Embryonic facial prominence (tissue), 1 donor: Measurements from ENCODE around the gene HIVEP3.

Experiments used
- DNase-seq: peaks from one replicate; pipeline ENCODE4 v3.0.0-alpha.2; 2016; ENCODE audit errors: extremely low spot score

Gene HIVEP3

DNA sequence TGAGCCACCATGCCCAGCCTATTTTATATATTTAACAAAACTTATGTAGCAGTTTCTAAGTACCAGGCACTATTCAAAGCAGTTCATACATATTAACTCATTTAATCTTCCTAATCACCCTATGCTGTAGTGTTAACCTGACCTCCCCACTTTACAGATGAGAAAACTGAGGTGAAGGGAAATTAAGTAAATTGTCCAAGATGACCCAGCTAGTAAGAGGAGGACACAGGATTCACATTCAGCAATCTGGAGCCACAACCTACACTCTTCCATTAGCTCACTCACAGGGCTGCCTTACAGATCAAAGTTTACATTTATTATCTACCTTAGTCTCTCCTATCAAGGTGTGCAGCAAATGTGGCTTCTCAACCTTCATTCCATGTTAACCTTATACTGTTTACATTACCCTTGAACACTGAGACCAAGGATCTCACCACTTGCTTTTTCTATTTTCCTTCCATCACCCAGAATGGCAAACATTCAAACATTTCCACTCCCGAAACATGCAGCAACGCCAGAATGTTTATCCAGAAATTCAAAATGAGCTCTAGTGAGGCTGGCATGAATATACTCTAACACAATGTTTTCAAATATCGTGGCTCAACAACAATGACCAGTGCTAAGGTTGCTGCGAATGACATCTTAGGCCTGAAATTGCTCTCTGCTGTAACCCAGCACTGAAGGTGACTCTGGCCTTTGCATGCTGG lies 24.5 kb downstream of the HIVEP3 start:
- DNase-seq = no peak

GRCh38 chr1:41892301-41892781 lies 26.4 kb downstream of the HIVEP3 start:
- DNase-seq = no peak

GRCh38 chr1:41891199-41891896 lies 27.4 kb downstream of the HIVEP3 start:
- DNase-seq = no peak

- no peak for DNase-seq
Measured at GRCh38 chr1:41890825-41891198, 27.9 kb downstream of the HIVEP3 start.

DNA sequence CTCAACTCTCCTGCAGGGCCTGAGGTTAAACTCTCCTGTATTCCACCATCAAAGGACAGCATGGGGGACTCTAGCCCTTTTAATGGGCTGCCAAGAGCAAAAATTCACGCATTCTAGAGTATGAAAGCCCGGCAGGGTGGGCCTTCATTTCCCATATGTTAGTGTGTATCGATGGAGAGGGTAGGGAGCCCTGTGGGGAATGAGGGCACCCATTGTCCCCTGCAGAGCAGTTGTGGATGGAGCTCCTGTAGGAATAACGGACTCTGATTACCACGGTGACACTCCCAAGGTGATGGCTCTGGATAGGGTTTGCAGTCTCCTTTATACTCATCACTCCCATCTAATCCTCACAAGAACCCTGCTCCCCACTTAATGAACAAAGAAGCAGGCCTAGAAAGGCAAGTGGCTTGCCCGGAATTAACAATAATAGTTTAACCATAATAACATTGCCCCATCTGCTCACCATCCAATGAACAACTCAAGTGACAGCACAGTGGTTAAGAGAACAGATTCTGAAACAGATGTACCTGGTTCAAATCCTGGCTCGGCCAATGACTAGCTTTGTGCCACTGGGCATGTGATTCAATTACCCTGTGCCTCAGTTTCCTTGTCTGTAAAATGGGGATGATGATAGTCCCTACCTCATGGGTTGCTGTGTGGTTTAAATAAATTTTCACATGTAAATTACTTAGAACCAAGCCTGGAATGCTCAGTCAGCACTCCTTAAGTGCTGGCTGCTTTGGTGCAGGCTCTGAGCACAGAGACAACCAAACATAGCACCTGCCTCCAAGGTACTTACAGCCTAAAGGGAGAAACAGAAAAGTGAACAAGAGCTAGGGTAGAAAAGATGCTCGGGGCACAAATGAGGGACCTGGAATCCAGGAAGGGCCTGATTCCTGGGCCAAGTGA lies 29.0 kb downstream of the HIVEP3 start:
- DNase-seq = no peak

DNA sequence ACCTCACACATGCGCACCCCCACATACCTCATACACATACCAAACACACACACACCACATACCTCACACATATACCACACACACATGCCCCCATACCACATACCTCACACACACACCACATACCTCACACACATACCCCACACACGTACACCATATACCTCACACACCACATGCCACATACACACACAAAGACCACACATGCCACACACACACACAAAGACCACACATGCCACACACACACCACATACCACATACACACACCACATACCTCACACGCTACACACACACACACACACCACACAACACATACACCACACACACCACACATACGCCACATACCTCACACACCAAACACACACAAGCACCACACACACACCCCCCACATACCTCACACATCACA lies 30.0 kb downstream of the HIVEP3 start:
- DNase-seq = no peak

- DNase-seq = no peak
Measured at GRCh38 chr1:41887365-41887764, 31.4 kb downstream of the HIVEP3 start.

DNA sequence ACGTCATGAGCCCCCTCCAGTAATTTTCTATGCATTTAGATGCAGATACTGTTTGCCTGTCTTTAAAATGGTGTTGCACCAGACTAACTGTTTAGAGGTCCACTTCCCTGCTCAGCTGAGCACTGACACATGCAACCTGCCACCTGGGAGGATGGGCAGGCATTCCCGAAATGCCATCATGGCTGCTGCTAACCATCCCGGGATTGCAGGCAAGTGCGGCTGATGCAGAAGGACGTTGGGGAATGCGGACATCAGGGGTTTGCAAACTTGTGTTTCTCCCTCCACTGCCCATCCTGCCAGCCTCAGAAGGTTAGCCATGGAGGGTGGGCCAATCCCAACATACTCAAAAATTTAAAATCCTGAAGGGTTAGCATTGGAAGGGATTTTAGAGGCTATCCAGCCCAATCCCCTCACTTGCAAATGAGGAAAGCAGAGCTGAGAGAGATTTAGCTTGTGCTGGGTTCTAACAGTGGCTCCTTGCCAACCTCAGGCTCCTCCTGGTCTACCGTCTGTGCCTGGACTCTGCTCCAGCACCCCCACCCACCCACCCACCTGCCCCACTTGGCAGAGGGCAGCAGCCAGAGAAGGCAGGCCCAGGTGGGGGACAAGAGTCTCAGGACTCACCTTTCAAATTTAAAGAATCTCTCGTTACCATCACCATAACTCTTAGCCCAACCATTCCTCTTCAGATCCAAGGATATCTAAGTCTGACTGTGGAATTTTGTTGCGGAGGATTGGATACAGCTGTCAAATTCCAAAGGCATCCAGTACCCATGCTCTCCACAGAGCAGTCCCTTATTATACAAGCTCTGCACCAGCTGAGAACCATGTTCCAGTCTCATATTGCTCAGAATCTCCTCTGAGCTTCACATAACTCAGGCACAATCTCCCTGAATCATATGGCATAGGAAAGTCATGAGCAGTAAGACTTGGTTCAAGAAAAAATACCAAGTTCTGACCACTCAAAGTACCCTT lies 34.2 kb downstream of the HIVEP3 start:
- DNase-seq = no peak

DNA sequence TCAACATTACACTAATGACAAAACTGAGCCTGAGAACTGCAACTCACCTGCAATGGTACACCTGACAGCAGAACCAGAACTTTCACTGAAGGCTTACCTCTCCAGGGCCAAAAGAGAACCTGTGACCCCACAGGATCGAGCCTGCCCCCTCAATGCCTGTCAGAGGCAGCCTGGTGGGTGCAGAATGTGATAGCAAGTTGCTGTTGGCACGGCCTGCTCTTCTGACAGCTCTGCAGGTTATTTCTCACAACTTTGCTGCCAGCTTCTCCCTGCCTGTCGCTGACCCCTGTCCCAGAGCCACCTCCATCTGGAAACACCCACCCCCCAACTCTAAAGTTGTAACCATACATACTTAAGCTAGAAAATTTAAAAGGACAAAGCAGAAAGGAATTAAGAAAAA lies 35.2 kb downstream of the HIVEP3 start:
- DNase-seq = no peak

- no peak for DNase-seq
Measured at GRCh38 chr1:41882486-41882885, 36.2 kb downstream of the HIVEP3 start.

DNA sequence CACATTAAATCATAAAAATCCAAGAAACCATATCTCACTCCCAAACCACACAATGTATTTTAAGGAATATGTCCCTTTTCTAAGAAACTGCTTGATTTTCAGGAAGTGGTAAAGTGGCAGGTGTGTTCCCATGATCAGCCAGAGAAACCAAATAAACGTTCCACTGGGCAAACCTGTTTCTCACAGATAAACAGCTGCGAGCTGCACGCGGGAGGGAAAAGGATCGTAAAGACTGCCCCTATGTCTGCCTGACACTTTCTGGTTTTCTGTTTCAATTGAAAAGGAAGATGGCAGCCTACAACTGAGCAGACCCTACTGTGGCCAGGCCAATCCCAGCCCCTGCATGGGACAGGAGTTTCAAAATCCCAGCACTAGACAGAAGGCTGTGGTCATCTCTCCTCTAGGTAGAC lies 36.6 kb downstream of the HIVEP3 start:
- DNase-seq = peak; percentile 9

DNA sequence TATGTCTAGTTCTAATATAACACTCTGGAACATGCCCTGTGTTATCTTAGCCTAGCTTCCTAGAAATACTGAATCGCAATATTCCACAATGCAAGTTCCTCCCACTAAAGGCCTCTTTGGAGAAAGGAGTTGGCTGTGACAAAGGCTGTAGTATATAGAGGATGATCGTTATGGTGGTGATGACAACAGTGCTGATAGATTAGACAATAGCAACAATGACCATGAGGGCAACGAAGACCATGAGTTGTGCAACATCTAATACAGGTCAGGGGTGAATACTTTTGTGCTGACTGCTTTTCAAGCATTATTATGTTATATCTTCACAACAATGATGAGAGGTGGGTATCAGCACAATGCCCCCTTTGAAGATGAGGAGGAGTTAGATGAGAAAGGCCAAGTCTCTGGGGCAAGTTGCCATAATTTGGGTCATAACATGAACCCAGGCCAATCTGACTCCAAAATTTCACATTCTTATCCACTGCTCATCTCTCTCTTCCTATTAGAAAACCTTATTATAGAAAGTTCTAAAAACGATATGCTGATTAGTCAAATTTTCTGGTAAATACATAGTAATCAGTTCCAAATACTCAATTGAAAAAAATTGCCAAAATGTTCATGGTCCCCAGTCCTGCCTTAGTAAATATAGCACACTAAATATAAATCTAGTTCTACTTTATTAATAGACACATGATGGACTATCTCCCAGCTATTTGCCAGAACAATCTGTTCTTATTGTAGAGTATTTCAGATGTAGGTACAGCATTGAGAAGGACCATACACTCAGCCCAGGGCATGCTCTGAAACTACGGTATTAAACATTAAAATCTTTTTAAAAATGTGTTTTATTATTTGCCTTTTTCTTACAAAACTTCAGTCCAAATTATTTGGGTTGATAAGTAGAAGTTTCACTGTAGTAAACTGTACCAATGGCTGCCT lies 37.5 kb downstream of the HIVEP3 start:
- DNase-seq = no peak

- DNase-seq = no peak
Measured at GRCh38 chr1:41880261-41880660, 38.5 kb downstream of the HIVEP3 start.

DNA sequence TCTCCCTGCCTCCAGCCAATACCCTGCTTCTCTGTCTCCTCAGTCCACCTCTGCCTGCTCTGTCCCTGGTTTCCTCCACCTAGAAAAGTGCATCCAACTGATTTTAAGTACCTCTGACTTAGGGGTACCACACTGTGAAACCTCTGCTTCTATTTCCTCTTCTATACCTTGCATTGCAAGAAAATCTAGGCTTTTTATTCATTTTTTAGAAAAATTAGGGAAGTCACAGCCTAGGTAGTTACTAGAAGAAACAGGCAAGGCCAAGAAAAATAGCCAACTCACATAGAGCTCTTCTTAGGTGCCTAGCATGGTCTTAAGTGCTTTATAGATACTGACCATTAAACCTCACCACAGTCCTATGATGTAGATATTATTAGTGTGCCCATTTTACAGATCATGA lies 39.1 kb downstream of the HIVEP3 start:
- no peak for DNase-seq

DNA sequence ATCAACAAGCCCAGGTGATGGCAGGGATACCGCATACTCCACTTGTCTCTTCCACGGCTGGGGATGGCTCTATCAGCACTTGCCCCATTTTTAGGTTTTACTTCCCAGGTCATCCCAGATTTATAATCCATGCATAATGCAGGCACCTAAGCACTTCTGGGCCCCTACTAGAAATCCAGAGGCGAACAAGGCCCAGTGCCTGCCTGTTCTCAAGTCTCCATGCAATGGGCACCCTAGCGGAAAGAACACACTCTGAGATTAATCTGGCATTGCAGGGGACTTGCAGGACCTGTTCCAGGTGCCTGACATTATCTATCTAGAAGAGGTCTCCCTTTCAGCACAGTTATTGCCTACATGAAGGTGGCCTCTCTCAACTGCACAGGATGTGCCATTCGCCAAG lies 39.8 kb downstream of the HIVEP3 start:
- DNase-seq = no peak

- DNase-seq = no peak
Measured at GRCh38 chr1:41878495-41878894, 40.2 kb downstream of the HIVEP3 start.

- no peak for DNase-seq
Measured at GRCh38 chr1:41876576-41877445, 41.9 kb downstream of the HIVEP3 start.

GRCh38 chr1:41875487-41875886 lies 43.2 kb downstream of the HIVEP3 start:
- no peak for DNase-seq

DNA sequence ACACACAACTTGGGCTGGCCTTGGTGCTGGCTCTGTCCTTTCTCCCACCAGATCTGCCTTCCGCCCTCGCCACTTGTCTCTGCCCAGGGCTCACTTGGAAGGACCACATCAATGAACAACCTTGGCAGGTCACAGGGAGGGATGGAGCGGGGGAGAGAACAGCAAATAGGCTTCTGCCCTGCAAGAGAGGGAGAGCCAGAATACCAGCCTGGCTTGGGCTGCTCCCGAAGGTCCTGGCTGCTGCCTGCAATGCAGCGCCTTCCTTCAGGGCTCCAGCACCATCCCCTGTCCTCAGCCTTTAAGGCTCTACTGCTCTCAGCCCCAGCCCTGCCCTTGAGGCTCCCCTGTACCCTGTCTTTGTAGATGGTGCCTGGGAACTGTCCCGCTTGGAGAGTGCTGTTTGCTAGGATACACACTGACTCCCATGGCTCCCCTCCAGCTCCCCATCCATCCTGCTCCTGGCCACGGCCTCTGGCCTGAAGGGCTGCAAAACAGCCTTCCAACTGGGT lies 43.8 kb downstream of the HIVEP3 start:
- DNase-seq = no peak
